IPS DF 19.7 (cell line): ENCODE results near the gene CDK13.
A peak's percentile ranks its signal among the peaks of the same experiment; 100 is the strongest.

Experiments used
- DNase-seq: peaks from one replicate; pipeline ENCODE4 v3.0.0-alpha.2; 2013; ENCODE audit warnings: low read depth, low spot score

Gene CDK13

GRCh38 chr7:40008223-40008815 is 58.3 kb downstream of the CDK13 start:
- no peak for DNase-seq

GRCh38 chr7:40009301-40009700 is 59.2 kb downstream of the CDK13 start:
- no peak for DNase-seq

- DNase-seq = no peak
Measured at GRCh38 chr7:40014376-40014775, 64.3 kb downstream of the CDK13 start.

- no peak for DNase-seq
Measured at GRCh38 chr7:40015790-40016296, 65.8 kb downstream of the CDK13 start.

- DNase-seq = no peak
Measured at GRCh38 chr7:40019558-40019957, 69.5 kb downstream of the CDK13 start.

GRCh38 chr7:40024048-40024447 is 74.0 kb downstream of the CDK13 start:
- DNase-seq = no peak

GRCh38 chr7:40024841-40025240 is 74.8 kb downstream of the CDK13 start:
- DNase-seq = no peak

GRCh38 chr7:40027545-40027944 is 77.5 kb downstream of the CDK13 start:
- DNase-seq = no peak

GRCh38 chr7:40033826-40034225 is 83.8 kb downstream of the CDK13 start:
- DNase-seq = no peak

- no peak for DNase-seq
Measured at GRCh38 chr7:40041456-40041855, 91.4 kb downstream of the CDK13 start.

GRCh38 chr7:40043164-40043563 is 93.1 kb downstream of the CDK13 start:
- DNase-seq = no peak

GRCh38 chr7:40047661-40048060 is 97.6 kb downstream of the CDK13 start:
- DNase-seq = no peak

- no peak for DNase-seq
Measured at GRCh38 chr7:40057292-40057691, 107.2 kb downstream of the CDK13 start.

- DNase-seq = no peak
Measured at GRCh38 chr7:40058026-40058425, 108.0 kb downstream of the CDK13 start.

- no peak for DNase-seq
Measured at GRCh38 chr7:40058636-40059035, 108.6 kb downstream of the CDK13 start.

- DNase-seq = no peak
Measured at GRCh38 chr7:40059057-40059456, 109.0 kb downstream of the CDK13 start.

GRCh38 chr7:40072268-40072667 is 122.2 kb downstream of the CDK13 start:
- peak; percentile 15 for DNase-seq

GRCh38 chr7:40073239-40073638 is 123.2 kb downstream of the CDK13 start:
- DNase-seq = no peak

- no peak for DNase-seq
Measured at GRCh38 chr7:40077849-40078248, 127.8 kb downstream of the CDK13 start.

GRCh38 chr7:40092182-40092581 is 142.1 kb downstream of the CDK13 start:
- DNase-seq = no peak

GRCh38 chr7:40093631-40094350 is 143.7 kb downstream of the CDK13 start:
- DNase-seq = no peak

- no peak for DNase-seq
Measured at GRCh38 chr7:40095230-40095629, 145.2 kb downstream of the CDK13 start.

- DNase-seq = no peak
Measured at GRCh38 chr7:40095695-40096327, 145.8 kb downstream of the CDK13 start.
